ENCODE measurements around the gene ADRA2C. TPM values are rescaled to one million over a fixed set of nuclear protein-coding genes. Genes with fewer than 3 reads are reported as not detected.

ADRA2C gene
- total RNA-seq, 2 donors from 2014 or later, result 0.59 to 28.6 TPM

DNA sequence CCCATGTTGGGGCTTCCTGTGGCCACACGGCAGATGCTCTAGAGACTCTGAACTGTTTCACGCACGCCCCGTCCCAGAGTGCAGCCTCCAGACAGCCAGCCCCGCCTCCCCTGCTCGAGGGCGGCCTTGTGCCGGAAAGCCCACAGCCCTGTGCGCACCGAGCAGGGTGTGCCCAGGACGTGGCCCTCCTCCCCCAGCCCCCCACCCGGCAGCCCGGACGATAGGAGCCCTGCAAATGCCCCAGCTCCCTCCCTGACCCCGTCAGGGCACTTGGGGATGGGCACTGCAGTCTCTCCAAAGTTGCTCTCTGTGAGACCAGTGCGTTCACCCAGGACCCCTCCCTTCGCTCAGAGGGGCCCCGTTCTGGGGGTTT, 37.3 kb downstream of the ADRA2C start:
- WGBS, result 16% methylated on average over 18 of the region's 18 CpGs
- Histone ChIP-seq H3K27ac (no peak overlapping the region), H3K9me3 (no peaks in the 10 kb centered on the region), H3K27me3 (replicated peaks; ENCODE audit: insufficient read depth) (peaks cover 13% of the 10 kb centered on the region), H3K36me3 (no peaks in the 10 kb centered on the region), H3K4me3 (no peak overlapping the region), H3K4me1 (replicated peaks) (no peaks in the 10 kb centered on the region)
- intact Hi-C loops (cut with DNase I), result no loop called here
- DNase-seq (ENCODE audit: low spot score), result no peak
- TF ChIP-seq POLR2AphosphoS5 (IDR thresholded peaks at IDR 0.05), result no peak
- TF ChIP-seq, protein P1, sequence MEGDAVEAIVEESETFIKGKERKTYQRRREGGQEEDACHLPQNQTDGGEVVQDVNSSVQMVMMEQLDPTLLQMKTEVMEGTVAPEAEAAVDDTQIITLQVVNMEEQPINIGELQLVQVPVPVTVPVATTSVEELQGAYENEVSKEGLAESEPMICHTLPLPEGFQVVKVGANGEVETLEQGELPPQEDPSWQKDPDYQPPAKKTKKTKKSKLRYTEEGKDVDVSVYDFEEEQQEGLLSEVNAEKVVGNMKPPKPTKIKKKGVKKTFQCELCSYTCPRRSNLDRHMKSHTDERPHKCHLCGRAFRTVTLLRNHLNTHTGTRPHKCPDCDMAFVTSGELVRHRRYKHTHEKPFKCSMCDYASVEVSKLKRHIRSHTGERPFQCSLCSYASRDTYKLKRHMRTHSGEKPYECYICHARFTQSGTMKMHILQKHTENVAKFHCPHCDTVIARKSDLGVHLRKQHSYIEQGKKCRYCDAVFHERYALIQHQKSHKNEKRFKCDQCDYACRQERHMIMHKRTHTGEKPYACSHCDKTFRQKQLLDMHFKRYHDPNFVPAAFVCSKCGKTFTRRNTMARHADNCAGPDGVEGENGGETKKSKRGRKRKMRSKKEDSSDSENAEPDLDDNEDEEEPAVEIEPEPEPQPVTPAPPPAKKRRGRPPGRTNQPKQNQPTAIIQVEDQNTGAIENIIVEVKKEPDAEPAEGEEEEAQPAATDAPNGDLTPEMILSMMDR (IDR thresholded peaks at IDR 0.05), result no peak
- TF ChIP-seq POLR2A (IDR thresholded peaks at IDR 0.05), result no peak

DNA sequence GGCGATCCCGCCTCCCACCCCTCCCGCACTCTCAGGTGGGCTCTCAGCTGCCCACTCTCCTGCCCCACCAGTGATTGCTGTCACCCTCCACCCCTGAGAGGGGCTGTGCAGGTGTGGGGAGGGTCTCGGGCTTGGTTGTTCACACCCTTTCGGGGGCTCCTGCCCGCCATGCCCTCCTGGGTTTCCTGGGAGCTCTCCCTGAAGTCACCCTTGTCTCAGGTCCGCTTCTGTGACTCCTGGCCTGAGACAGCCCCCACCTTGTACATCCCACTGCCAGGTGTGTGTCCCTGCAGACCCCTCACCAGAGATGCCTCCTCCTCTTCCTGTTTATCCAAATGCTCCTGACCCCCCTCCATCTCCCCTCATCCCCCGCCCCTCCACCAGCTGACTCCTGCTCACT, 37.8 kb downstream of the ADRA2C start:
- H3K27me3 ChIP-seq (replicated peaks; ENCODE audit: insufficient read depth), result peaks cover 13% of the 10 kb centered on the region
- H3K36me3 ChIP-seq, result no peaks in the 10 kb centered on the region
- TF ChIP-seq, protein P1 (IDR thresholded peaks at IDR 0.05), result no peak
- TF ChIP-seq POLR2AphosphoS5 (IDR thresholded peaks at IDR 0.05), result no peak
- no peak for TF ChIP-seq POLR2A (IDR thresholded peaks at IDR 0.05)
- no peaks in the 10 kb centered on the region for H3K4me1 ChIP-seq (replicated peaks)
- no peak for DNase-seq (ENCODE audit: low spot score)
- H3K27ac ChIP-seq, result no peak overlapping the region
- no peaks in the 10 kb centered on the region for H3K9me3 ChIP-seq
- no peak overlapping the region for H3K4me3 ChIP-seq
- intact Hi-C loops (cut with DNase I), result no loop called here
- WGBS, result 63% methylated on average over 8 of the region's 8 CpGs

DNA sequence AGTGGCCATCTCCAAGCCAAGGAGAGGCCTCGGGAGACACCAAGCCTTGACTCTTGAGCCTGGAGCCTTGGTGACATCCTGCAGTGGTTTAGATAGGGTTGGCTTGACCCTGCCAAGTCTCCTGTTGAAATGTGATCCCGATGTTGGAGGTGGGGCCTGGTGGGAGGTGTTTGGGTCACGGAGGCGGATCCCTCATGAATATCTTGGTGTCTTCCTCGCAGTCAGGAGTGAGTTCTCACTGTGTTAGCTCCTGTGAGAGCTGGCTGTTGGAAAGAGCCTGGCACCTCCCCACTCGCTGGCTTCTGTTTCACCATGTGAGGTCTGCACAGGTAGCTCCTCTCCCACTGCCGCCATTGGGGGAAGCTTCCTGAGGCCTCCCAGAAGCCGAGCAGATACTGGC, 38.8 kb downstream of the ADRA2C start:
- Histone ChIP-seq H3K27ac (no peak overlapping the region), H3K9me3 (no peaks in the 10 kb centered on the region), H3K4me3 (no peak overlapping the region), H3K27me3 (replicated peaks; ENCODE audit: insufficient read depth) (peaks cover 13% of the 10 kb centered on the region), H3K36me3 (no peaks in the 10 kb centered on the region), H3K4me1 (replicated peaks) (no peaks in the 10 kb centered on the region)
- intact Hi-C loops (cut with DNase I), result no loop called here
- DNase-seq (ENCODE audit: low spot score), result no peak
- WGBS, result 91% methylated on average over 8 of the region's 8 CpGs
- TF ChIP-seq POLR2AphosphoS5 (IDR thresholded peaks at IDR 0.05) (no peak), POLR2A (IDR thresholded peaks at IDR 0.05) (no peak)

DNA sequence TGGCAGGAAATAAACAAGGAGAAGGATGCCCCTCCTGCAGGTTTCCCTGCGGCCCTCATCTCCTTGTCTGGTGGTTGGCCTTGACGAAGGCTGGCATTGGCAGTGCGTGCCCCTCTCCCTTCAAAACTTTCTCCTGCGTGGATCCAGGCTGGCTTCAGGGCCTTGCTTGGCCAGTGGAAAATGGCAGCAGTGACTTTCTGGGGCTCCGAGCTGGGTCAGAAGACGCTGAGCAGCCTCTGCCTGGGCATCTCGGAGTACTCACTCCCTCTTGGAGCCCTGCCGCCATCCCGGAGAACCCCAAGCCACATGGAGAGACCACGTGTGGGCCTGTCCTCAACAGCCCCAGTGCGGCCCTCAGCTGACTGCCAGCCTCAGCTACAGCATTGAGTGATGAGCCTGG, 39.5 kb downstream of the ADRA2C start:
- Histone ChIP-seq H3K27me3 (replicated peaks; ENCODE audit: insufficient read depth) (peaks cover 13% of the 10 kb centered on the region), H3K4me1 (replicated peaks) (no peaks in the 10 kb centered on the region), H3K27ac (no peak overlapping the region), H3K36me3 (no peaks in the 10 kb centered on the region), H3K4me3 (no peak overlapping the region), H3K9me3 (no peaks in the 10 kb centered on the region)
- TF ChIP-seq, protein P1 (IDR thresholded peaks at IDR 0.05), result no peak
- DNase-seq (ENCODE audit: low spot score), result no peak
- 94% methylated on average over 11 of the region's 11 CpGs for WGBS
- intact Hi-C loops (cut with DNase I), result no loop called here

DNA sequence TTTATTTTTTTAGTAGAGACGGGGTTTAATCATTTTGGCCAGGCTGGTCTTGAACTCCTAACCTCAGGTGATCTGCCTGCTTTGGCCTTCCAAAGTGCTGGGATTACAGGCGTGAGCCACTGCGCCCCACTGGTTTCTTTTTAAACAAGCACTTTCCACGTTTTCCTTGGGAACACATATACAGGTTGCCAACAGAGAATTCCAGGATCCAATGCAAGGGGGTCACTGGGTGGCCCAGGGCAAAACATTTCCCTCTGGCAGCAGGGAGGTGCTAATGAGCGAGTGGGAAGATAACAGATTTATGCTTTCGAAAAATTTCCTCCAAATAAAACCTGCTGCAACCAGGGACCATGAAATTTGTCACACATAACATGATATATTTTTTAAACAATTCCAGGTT, 41.1 kb downstream of the ADRA2C start:
- 50% methylated on average over 6 of the region's 6 CpGs for WGBS
- DNase-seq (ENCODE audit: low spot score), result no peak
- peaks cover 13% of the 10 kb centered on the region for H3K27me3 ChIP-seq (replicated peaks; ENCODE audit: insufficient read depth)

More for the DNA sequence above, 41.1 kb downstream of the ADRA2C start:
- no peak overlapping the region for H3K4me3 ChIP-seq
- no peaks in the 10 kb centered on the region for H3K36me3 ChIP-seq
- no peak overlapping the region for H3K27ac ChIP-seq
- intact Hi-C loops (cut with DNase I), result no loop called here
- TF ChIP-seq POLR2A (IDR thresholded peaks at IDR 0.05) (no peak), POLR2AphosphoS5 (IDR thresholded peaks at IDR 0.05) (no peak)
- TF ChIP-seq, protein P1 (IDR thresholded peaks at IDR 0.05), result no peak
- no peaks in the 10 kb centered on the region for H3K9me3 ChIP-seq
- no peaks in the 10 kb centered on the region for H3K4me1 ChIP-seq (replicated peaks)
